H7 (cell line): ENCODE data around the gene CSN3. TPM values are rescaled to one million over a fixed set of nuclear protein-coding genes. Genes with fewer than 3 reads are reported as not detected.
"Not testable (repeated sequence)": the region's sequence is repeated elsewhere in the genome, so short reads cannot be mapped to it uniquely, and the experiment has no call there.

ENCODE experiments used
- DNase-seq: peaks from one replicate; pipeline ENCODE4 v3.0.0; 2012
- H3K27me3 ChIP-seq: 2 replicates; pipeline ENCODE4 v1.6.0; 2011; ENCODE audit warnings: mild to moderate bottlenecking, low read length; ENCODE audit not compliant: control insufficient read depth, insufficient read depth
- H3K36me3 ChIP-seq: replicated peaks from 2 replicates; pipeline ENCODE4 v1.5.1; 2011; ENCODE audit warnings: low read length; ENCODE audit not compliant: control insufficient read depth, insufficient read depth
- H3K4me3 ChIP-seq: 2 replicates; pipeline ENCODE4 v1.5.1; 2011; ENCODE audit warnings: low read depth, mild to moderate bottlenecking, control low read depth, low read length, moderate library complexity; ENCODE audit not compliant: insufficient read depth
- total RNA-seq: library from RNA; depleted of rRNA; stranded (reverse); fragments of >200 nt; shearing (Covaris generic); gene quantifications from 2 replicates; pipeline ENCODE4 v1.2.3, GENCODE V29; 2014; rRNA removed

Gene CSN3, protein sequence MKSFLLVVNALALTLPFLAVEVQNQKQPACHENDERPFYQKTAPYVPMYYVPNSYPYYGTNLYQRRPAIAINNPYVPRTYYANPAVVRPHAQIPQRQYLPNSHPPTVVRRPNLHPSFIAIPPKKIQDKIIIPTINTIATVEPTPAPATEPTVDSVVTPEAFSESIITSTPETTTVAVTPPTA
- not detected in 2 replicates for total RNA-seq

- H3K4me3 ChIP-seq, DNase-seq, H3K36me3 ChIP-seq, H3K27me3 ChIP-seq: not testable (repeated sequence)
These were observed at the start of gene CSN3 for GRCh38 chr4:70242297-70242696. Gene CSN3, plus strand, starts transcription at chr4:70242597. Its CDS starts 2,223 bp downstream, at chr4:70244820.

- Histone ChIP-seq H3K4me3 (no peak overlapping the region), H3K27me3 (no peaks in the 10 kb centered on the region), H3K36me3 (no peaks in the 10 kb centered on the region)
- no peak for DNase-seq
These were observed 49.5 kb upstream of the CSN3 start for GRCh38 chr4:70192895-70193294.

GRCh38 chr4:70195425-70195824, 47.0 kb upstream of the CSN3 start, which contains the start of gene ODAM:
Gene ODAM, plus strand, starts transcription at chr4:70195725. Its CDS starts 819 bp downstream, at chr4:70196544.
- Histone ChIP-seq H3K4me3 (no peak within 1 kb of the TSS), H3K27me3 (no peaks in the 10 kb centered on the region)
- DNase-seq: no peak

GRCh38 chr4:70196857-70197256, 45.5 kb upstream of the CSN3 start:
- H3K27me3 ChIP-seq: no peaks in the 10 kb centered on the region
- no peaks in the 10 kb centered on the region for H3K36me3 ChIP-seq
- H3K4me3 ChIP-seq: no peak overlapping the region
- no peak for DNase-seq

More at GRCh38 chr4:70195425-70195824, 47.0 kb upstream of the CSN3 start, which contains the start of gene ODAM:
- no peaks in the 10 kb centered on the region for H3K36me3 ChIP-seq

- no peak overlapping the region for H3K4me3 ChIP-seq
- DNase-seq: no peak
- no peaks in the 10 kb centered on the region for H3K27me3 ChIP-seq
- no peaks in the 10 kb centered on the region for H3K36me3 ChIP-seq
These were observed 44.6 kb upstream of the CSN3 start for GRCh38 chr4:70197842-70198241.

DNA sequence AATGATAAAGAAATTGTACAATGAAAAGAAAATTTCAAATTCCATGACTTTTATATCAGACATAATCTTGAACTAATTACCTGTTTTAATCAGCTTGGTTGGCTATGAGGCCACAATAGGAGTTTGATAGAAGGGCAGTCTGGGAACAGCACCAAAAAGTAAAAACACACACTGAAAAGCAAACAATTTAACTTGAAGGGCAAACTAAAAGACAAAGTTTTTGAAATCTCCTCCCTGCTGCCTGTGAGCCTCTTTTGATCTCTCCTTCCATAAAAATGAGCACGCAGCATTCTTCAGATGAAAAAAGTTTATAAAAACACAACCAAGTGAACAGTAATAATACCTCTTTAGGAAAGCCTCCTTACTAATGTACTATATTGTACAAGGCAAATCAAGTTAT, 38.8 kb upstream of the CSN3 start:
- Histone ChIP-seq H3K4me3 (no peak overlapping the region), H3K36me3 (no peaks in the 10 kb centered on the region), H3K27me3 (no peaks in the 10 kb centered on the region)
- no peak for DNase-seq

GRCh38 chr4:70212752-70213151, 29.6 kb upstream of the CSN3 start:
- H3K4me3 ChIP-seq, DNase-seq, H3K27me3 ChIP-seq, H3K36me3 ChIP-seq: not testable (repeated sequence)

- not testable (repeated sequence) for H3K4me3 ChIP-seq, H3K27me3 ChIP-seq, DNase-seq, H3K36me3 ChIP-seq
These were observed 26.3 kb upstream of the CSN3 start for GRCh38 chr4:70216109-70216508.

DNA sequence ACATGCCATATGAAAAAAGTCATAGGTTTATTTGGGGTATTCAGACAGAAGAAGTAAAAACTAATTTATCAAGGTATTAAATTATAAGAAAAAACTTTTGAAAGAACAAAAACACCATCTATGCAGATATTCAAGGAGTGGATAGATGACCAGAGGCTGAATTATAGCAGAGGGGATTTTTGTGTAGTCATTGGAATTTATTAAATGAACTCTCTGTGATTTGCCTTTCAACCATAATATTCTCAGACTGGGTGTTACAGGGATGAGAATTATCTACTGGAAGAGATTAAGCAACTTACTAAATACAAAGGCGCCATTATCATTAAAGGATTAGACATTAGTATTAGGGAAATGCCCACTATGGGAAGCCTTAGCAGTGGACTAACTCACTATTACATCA, 25.8 kb upstream of the CSN3 start:
- not testable (repeated sequence) for DNase-seq, H3K36me3 ChIP-seq, H3K27me3 ChIP-seq, H3K4me3 ChIP-seq

DNA sequence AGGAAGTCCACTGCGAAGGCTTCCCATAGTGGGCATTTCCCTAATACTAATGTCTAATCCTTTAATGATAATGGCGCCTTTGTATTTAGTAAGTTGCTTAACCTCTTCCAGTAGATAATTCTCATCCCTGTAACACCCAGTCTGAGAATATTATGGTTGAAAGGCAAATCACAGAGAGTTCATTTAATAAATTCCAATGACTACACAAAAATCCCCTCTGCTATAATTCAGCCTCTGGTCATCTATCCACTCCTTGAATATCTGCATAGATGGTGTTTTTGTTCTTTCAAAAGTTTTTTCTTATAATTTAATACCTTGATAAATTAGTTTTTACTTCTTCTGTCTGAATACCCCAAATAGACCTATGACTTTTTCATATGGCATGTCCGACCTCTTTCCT, 21.0 kb upstream of the CSN3 start:
- not testable (repeated sequence) for H3K27me3 ChIP-seq, H3K4me3 ChIP-seq, DNase-seq, H3K36me3 ChIP-seq

DNA sequence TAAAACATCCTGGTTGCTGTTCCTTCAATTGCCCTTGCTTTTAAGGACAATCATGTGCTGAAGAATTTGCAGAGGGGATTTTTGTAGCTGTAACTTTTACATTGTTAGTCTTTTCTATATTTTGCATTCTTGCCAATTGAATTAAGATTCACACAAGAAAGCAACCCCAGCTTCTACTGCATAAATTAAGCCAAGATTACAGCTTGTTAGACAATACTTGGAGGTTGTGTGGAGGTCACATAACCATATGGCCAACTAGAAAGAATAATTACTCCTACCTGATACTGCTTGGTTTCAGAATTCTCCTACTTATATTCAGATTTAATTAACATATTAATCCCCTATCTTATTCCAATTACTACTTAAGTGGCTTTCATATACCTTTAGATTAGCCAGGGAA, 20.6 kb upstream of the CSN3 start:
- H3K4me3 ChIP-seq, H3K36me3 ChIP-seq, DNase-seq, H3K27me3 ChIP-seq: not testable (repeated sequence)

DNA sequence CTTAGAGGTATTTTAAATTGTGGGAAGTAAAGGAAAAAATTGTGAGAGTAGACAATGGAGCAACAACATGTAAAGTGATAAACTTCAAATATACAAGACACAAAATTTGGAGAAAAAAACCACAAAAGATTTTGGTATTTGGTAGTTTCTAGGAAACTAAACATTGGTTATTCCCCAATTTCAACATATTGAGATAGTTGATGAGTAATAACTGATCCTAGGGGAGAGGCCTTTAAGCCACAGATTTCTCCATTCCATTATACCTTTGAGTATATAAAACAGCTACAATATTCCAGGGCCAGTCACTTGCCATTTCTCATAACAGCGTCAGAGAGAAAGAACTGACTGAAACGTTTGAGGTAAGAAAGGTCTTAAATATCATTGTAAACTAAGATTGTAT, 16.6 kb upstream of the CSN3 start, which contains the start of gene FDCSP:
Gene FDCSP, plus strand, starts transcription at position 301 of the 400 bp plus-strand sequence. CDS start 5,071 bp downstream, outside the sequence.
- Histone ChIP-seq H3K36me3 (no peaks in the 10 kb centered on the region), H3K4me3 (no peak within 1 kb of the TSS), H3K27me3 (no peaks in the 10 kb centered on the region)
- no peak for DNase-seq

GRCh38 chr4:70236125-70236524, 6.3 kb upstream of the CSN3 start:
- DNase-seq: no peak
- no peaks in the 10 kb centered on the region for H3K36me3 ChIP-seq
- H3K27me3 ChIP-seq: no peaks in the 10 kb centered on the region
- H3K4me3 ChIP-seq: no peak overlapping the region

DNA sequence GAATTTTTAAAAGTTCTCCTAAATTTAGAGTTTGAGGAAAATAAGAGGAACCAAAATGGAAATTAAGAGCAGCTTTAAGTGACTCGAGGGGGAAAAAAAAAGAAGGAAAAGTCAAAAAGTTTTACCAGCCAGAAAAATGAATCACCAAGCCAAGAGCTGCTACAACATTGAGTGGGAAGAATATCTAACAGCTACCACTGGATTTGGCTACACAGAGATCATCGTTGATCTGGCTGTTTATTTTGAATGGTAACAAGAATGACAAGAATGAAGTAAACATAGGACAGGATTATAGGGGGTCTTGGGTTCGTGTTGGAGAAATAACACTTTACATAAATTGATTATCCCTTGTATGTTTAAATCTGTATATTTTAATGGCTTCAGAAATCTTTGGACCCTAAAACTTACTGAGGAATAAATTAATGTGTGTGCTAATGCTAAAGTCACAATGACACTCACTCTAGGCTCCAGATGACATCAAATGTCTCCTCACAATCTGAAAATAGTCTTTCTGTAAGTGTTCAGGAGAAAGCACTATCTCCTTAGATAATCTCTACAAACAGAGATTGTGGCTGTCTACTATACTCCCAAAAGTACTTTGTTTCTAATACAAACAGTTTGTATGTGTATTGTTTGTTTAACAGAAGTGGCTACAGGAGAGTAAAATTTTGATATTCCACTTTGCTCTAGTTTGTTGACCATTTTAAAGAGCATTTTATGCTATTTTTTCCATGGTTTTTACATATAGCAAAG, 3.1 kb upstream of the CSN3 start:
- H3K36me3 ChIP-seq: no peaks in the 10 kb centered on the region

DNA sequence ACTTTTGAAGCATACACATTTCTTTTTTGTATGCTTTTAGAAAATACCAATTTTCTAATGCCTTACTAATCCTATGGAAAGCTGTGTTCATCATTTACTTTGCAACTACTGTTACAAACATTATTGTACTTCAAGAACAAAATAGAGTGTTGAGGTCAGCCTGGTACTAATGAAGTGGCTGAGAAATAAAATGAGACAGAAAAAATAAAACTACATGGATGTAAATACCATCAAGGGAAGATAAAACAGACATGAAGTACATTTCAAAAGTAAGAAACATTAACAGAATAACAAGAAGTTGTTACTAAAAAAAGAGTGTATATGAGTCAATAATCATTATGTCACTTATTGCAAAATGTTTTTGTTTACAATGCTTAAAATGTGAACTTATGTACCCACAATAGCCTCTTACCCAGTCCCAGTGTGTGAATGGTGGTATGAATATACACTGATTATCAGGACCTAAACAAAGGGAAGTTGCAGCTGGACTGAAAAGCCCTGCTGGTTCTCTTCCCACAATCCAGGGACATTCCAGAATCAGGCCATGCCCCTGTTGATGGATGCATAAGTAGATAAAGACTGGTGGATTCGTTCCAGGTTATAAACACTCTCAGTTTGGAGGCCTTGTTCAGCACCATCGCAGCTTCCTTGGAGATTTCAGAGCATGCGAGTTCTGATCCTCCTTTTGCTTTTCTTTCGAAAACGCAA, 2.4 kb upstream of the CSN3 start:
- no peak overlapping the region for H3K4me3 ChIP-seq
- H3K36me3 ChIP-seq: no peaks in the 10 kb centered on the region
- H3K27me3 ChIP-seq: no peaks in the 10 kb centered on the region
- no peak for DNase-seq

More for the DNA sequence above, 3.1 kb upstream of the CSN3 start:
- no peaks in the 10 kb centered on the region for H3K27me3 ChIP-seq
- no peak overlapping the region for H3K4me3 ChIP-seq
- no peak for DNase-seq
